SK-N-SH (cell line): ENCODE data around the gene CLEC10A.
"Not testable (repeated sequence)": the region's sequence is repeated elsewhere in the genome, so short reads cannot be mapped to it uniquely, and the experiment has no call there.

ENCODE experiments used
- CTCF ChIP-seq: fragments of 200-600 bp; sonication (generic); IDR thresholded peaks from 2 replicates; pipeline ENCODE4 v1.6.1; 2017; ENCODE audit warnings: antibody characterized with exemption, mild to moderate bottlenecking, moderate library complexity
- FOXM1 ChIP-seq: IDR thresholded peaks from 2 replicates; pipeline ENCODE4 v1.4.0; 2012; ENCODE audit warnings: low read depth, mild to moderate bottlenecking
- MXI1 ChIP-seq: IDR thresholded peaks from 2 replicates; pipeline ENCODE4 v1.6.1; 2012; ENCODE audit warnings: mild to moderate bottlenecking, low read depth, low read length, improper control_type of control experiment
- POLR2AphosphoS5 ChIP-seq: IDR thresholded peaks from 2 replicates; pipeline ENCODE4 v1.6.1; 2012; ENCODE audit warnings: low read depth, low read length
- REST ChIP-seq: IDR thresholded peaks from 2 replicates; pipeline ENCODE4 v1.6.1; 2012; ENCODE audit warnings: mild to moderate bottlenecking, low read depth, low read length, moderate library complexity

- not testable (repeated sequence) for TF ChIP-seq POLR2AphosphoS5, MXI1, CTCF, REST, FOXM1
These were observed 8.4 kb upstream of the CLEC10A start for GRCh38 chr17:7088442-7088841.
